HG03378 (cell line): ENCODE measurements around the gene SRSF7.
"Not testable (repeated sequence)": the region's sequence is repeated elsewhere in the genome, so short reads cannot be mapped to it uniquely, and the experiment has no call there.

ENCODE experiments used
- ATAC-seq: cut with Tn5 transposase; IDR thresholded peaks from one replicate; pipeline ENCODE4 v1.9.1; 2021; ENCODE audit warnings: mild to moderate bottlenecking, moderate library complexity; ENCODE audit not compliant: unreplicated experiment

The SRSF7 gene

DNA sequence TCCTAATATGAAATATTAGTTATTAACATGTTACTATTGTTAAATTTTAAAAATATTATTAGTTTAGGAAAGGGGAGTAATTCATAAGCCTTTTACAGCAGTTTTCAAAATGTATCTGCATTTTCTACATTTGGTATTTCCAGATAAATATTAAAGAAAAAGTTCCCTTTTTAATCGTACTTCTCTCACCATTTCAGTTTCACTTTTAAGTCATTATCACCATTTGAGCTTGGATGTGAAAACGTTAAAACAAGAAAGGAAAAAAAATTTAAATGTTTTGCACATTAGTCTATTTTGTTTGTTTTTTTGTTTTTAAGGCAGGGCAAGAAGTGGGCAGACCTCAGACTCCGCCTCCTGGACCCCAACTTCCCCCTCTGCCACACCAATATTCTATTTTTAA lies 3.3 kb upstream of the SRSF7 start:
- no peak for ATAC-seq

DNA sequence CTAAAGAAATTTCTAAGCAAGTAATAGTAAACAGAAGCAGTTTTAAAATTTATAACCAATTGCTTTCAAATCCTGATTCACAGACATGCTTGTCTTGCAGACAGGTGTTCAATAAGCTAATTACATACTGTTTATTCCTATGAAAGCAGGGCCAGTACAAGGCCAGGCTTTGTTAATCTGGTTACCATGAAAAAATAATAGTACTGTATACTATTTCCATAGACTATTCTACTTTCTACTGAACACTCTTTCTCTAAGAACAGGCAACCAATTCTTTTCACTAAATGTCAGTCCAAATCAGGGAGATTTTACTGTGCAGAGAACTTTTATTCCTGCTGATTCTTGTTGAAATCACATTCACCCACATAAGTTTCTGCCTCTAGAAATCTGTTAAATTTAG lies 2.9 kb upstream of the SRSF7 start:
- no peak for ATAC-seq

DNA sequence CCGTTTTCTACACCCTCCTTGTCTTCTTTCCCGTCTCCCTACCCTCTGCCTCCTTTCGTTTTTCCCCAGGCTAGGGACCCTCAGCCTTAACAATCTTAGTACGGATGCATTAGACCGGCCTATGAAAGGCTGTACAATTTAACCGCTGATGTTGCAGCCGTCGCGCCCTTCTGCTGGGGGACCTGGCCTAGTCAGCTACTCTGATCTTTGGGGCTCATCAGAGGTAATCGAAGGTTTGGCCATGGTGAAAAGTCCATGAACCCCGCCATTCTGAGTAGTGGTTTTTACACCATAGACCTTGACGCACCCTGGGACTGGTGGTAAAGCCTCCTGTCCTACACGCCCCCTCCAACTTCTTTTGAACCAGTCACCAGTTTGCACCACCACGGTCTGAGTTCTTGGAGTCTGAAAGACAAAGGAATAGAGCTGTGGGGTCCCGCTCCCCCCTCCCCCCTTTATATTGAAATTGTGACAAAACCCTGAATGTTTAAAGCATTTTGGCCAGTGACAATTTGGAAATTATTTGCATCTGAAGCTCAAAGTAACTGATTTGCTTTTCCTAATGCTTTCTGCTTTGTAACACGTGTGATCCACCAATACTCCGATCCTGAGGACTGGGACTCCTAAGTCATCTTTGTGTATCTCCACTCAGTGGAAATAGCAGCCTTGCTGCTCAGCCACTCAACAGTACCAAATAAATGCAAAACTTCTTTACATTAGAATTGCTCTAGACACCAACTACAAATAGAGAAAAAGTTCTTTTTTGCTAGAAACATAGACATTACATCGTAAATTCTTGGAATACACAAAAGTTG lies 642 bp upstream of the SRSF7 start:
- ATAC-seq = no peak

DNA sequence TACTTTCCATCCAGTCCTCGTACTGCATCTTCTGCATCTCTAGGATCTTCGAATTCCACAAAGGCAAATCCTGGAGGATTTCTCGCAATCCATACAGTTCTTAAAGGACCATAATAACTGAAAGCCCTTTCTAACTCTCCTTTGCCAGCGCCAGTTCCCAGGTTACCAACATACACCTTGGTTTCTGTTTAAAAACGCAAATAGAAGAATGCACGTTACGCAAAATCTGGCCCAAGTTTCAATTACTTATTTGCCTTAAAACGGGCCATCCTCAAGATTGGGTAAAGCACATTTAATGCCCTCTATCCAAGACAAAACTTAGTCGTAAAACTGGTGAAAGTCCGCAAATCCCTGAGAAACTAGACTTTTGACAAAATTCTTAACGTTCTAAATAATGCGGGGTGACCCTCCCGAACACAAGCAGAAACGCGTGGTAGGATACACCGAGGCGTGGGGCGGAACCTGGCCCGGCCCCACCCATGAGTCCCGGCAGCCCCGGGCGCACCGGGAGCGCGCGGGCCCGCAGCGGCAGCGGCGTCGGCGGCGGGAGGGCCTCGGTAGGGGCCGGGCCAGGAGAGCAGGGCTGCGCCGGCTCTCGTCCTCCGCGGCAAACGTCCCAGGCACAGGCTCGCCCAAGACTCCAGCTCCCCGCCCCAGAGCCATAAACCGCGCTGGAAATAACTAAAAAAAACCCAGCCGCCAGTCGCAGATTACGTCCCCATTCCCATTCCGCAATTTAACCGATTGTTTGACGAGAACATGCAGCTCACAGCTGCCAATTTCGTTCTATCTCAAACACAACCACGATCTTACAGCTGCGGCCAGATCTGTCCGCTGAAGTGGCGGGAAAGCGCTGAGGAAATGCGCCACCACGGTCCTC lies 910 bp downstream of the SRSF7 start:
- ATAC-seq = peak; percentile 31

DNA sequence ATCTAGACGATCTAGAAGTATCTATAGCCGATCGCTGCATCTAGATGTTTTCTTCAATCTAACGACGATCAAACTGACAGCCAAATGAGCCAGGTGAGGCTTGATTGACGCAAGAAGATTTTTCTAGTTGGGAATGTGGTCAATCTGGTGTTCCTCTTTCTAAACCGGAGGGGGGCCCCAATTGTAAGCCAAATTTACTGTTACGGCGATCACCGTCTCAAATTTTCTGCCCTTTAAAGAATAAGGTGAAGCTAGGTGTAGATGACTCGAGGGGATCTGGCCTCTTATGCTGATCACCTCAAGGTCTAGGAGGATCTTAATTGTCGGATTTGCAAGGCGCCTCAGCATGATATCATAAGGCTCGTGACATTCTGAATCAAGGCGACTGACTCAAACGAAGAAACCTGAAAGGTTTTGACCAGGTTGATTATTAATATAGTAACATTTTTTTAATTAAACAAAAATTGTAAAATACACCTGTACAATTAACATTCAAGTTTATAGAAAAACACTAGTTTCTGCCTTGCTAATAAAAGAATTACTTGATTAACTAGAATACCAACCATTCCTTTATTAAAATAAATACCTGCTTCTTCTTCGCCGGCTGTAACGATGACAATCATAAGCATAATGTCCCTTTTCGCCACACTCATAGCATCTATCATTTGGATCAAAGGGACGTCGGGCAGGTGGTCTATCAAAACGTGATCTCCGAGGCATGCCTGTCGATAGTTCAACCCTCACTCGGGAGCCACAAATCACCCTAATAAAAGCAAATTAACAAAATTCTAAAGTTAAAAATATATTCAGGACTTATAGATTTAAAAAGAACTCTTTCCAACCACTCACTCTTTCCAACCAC lies 2.0 kb downstream of the SRSF7 start:
- ATAC-seq = no peak

DNA sequence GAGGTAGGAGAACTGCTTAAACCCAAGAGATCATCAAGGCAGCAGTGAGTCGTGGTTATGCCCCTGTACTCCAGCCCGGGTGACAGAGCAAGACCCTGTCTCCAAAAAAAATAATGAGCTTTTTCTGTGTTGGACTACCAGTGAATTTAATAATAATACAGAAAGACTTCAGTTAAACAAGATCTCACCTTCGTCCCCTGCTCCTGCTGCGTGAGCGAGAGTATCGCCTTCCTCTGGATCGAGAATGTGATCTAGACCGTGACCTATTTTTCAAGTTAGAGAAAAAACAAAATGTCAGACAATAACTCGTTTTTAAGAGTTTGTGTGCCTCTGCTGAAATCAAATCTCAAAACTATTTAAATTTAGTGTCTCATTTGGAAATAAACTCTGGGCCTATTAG lies 2.8 kb downstream of the SRSF7 start:
- ATAC-seq = no peak

DNA sequence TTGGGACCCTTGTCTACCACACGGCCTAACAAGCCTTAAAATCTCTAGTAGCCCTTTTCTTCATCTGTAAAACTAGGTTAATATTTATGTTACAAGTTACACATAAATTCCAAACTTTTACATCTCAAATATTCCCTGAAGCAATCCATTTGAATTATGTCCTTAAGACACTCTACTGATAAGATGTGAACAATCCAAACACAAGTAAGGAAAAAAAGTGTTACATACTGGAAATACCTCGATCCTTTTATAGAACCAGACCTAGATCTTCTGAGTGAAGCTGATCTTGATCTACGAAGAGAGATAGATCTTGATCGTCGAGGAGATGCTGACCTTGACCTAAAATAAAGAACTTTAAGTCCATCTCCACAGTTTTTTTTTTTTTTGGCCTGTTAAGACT lies 3.3 kb downstream of the SRSF7 start:
- no peak for ATAC-seq

DNA sequence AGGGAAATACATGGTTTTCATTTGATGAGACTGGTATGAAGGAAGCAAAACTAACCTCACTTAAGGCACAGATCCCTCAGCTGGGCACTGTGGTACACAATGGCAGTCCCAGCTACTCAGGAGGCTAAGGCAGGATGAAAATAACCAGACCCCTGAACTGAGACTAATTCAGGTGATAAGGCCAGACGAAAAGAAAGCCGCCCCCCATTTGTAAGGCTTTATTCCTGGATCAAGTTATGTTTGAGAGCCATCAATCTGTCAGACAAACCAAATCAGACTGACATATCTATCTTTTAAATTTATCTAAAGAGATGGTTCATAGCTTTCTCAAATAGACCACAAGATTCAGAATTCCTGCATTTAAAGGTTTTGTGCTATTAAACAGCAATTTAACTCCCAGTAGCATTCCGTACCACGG lies 4.1 kb downstream of the SRSF7 start:
- ATAC-seq = no peak

DNA sequence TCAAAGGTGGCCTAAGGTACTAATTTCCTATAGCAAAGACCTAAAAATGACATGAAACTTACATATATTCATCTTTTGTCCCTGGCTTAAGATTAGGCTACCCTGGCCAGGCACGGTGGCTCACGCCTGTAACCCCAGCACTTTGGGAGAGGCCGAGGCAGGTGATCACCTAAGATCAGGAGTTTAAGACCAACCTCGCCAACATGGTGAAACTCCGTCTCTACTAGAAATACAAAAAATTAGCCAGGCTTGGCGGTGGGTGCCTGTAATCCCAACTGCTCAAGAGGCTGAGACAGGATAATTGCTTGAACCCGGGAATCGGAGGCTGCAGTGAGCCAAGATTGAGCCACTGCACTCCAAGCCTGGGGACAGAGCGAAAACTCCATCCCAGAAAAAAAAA lies 5.9 kb downstream of the SRSF7 start:
- ATAC-seq = no peak

DNA sequence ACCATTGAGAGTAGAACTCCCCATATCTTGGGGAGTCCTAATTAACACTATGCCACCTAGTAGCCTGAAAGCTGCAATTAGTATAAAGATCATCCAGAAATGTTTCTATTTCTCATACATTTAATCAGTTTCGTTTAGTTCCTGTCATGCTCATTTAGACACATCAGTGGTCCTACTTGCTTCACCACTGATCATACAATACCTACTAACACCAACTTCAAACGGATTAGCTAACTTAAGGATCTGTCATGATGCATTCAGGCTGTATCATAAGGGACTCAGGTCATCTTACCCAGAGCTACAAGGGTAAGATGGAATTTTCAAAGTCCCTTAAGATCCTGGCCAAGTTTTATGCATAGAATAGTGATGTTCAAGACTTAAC lies 6.8 kb downstream of the SRSF7 start:
- no peak for ATAC-seq

DNA sequence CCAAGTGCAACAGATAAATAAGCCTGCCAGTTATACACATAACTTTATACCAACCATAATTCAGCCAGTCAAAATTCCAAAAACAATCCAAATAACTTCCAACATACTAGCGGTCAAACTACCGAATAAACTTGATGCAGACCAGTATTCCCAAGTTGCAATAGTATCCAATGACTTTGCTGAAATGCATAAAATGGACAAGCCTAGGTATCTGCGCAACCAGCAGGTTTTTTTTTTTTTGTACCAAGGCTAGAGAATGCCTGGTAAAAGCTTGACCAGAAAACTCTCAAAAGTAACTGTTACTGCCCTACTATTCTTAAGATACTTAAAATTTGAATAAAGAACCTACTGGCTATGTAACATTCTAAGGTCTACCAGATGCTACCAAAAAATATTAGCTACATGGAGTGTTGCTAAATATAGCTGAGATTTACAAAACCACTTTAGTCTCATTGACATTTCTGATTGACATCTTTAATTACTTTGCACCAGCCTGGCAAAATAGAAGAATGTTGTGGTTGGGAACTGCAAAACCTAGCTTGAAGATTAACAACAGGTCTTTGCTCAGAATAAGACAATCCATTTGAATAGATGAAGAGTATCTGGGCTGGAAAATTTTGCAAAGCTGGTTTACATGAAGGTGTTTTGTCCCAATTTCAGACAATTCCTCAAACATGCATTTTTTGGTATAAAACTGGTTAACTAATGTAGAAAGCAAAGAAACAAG lies 7.3 kb downstream of the SRSF7 start:
- ATAC-seq = no peak

DNA sequence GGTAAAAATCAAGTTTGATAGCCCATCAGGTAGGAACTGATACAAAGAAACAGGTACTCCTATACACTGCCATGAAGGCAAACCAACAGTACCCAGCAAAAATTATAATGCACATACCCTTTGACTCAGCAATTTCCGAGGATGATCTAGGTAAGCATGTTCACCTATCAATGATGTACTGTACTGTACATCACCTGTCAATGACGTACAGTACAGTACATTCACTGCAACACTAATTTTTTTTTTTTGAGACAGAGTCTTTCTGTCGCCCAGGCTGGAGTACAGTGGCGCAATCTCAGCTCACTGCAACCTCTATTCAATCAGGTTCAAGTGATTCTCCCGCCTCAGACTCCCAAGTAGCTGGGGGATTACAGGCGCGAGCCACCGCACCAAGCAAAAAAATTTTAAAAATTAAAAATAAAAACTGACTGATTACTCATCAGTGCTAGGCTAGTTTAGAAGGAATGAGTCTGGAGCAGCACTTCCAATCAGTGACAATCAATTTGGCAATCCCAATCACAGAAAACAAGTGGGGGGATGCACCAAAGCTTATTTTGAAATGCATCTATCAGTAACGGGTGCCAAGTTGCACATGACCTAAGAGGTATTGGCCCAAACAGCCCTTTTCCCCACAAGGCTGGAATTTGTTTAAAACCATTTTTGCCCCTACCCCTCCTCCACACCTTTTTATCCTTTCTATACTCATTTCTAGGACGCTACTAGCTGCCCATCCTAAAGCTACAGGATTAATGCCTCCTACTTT lies 8.2 kb downstream of the SRSF7 start:
- no peak for ATAC-seq

DNA sequence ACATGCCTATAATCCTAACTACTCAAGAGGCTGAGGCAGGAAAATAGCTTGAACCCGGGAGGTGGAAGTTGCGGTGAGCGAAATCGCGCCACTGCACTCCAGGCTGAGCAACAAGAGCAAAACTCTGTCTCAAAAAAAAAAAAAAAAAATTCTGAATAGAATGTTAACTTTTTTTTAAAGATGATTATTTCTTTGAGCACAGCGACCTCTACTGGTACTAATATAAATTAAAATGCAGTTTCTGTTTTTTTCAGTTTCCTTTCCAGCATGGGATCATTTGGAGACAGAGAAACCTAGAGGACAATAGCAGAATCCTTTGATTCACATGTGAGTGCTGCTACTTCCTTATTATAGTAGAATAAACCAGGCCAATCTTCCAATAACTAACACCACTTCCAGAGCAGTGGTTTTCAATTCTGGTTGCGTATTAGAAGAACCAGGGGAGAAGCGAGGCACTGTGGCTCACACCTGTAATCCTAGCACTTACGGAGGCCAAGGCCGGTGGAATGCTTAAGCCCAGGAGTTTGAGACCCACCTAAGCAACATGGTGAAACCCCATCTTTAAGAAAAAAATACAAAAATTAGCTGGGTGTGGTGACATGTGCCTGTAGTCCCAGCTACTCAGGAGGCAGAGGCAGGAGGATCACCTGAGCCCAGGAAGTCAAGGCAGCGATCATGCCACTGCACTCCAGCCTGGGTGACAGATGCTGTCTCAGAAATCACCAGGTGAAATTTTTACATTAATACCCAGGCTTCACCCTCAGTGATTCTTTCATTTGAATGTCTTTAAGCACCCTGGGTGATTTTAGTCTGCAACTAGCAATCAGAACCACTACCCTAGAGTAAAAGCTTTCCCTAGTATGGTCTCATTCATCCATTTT lies 10.1 kb downstream of the SRSF7 start:
- ATAC-seq = no peak

DNA sequence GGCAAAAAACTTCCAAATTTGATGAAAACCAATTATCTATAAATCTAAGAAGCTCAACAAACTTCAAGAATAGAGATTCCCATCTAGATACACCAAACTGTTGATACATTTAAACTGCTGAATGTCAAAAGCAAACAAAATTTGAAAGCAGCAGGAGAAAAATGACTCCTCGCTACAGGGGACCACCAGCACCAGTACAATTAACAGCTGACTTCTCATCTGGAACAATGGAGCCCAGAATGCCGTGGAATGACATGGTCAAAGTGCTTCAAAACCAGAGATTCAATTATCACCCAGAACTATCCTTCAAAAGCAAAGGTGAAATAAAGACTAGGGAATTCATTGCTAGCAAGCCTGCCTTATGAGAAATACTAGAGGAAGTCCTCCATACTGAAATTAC lies 11.6 kb downstream of the SRSF7 start:
- no peak for ATAC-seq

DNA sequence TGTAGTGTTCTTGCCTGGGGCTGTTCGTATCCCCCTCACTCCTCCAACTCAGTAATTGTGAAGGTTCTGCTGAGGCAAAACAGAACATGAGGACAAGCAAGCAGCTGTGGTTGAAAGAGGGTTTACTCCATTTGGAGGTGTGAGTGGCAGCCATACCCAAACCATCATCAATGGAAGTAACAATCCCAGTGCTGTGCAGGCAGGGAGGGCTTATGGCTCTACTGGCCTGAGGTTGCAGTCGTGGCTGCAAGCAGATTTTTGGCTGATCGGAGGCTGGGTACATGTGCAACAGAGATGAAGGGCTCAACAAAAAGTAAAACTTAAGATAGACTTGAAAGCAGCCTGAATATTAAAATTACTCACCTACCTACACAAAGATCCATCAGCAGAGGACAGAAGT lies 13.2 kb downstream of the SRSF7 start:
- no peak for ATAC-seq

DNA sequence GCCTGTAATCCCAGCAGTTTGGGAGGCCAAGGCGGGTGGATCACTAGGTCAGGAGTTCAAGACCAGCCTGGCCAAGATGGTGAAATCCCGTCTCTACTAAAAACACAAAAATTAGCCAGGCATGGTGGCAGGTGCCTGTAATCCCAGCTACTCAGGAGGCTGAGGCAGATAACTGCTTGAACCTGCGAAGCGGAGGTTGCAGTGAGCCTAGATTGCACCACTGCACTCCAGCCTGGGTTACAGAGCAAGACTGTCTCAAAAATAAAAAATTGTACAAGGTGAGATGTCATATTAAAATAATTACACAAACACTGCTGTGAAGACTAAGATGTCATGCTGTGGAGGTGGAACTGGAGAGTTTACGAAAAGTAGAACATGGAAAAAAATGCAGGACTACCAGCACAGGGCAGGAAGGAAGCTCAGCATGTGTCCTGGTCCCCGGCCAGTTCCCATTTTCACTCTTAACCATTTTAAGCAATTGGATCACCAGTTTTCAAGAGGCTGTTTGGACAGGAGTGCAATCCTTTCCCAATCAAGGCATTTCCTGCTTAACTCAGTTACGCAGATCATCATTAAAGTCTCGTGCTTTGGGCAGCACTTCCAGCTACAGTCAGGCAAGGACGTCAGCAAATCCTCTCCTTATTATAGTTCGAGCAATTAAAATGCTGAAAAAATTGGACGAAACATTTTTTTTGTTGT lies 14.0 kb downstream of the SRSF7 start:
- ATAC-seq = not testable (repeated sequence)

DNA sequence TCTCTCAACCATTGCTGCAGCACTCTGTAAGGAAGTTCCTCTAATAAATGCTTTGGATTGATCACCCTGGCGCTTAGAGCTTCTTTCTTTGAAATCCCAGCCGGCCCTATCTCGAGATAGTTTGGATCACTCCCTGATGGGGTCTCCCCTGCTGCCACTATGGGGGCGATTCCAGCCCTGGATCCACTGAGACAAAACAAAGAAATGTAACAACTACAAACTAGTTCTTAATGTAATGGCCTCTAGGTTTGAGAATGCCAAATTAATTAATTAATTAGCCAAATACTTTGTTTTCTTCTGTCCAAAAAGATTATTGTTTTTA lies 15.2 kb downstream of the SRSF7 start:
- ATAC-seq = no peak

DNA sequence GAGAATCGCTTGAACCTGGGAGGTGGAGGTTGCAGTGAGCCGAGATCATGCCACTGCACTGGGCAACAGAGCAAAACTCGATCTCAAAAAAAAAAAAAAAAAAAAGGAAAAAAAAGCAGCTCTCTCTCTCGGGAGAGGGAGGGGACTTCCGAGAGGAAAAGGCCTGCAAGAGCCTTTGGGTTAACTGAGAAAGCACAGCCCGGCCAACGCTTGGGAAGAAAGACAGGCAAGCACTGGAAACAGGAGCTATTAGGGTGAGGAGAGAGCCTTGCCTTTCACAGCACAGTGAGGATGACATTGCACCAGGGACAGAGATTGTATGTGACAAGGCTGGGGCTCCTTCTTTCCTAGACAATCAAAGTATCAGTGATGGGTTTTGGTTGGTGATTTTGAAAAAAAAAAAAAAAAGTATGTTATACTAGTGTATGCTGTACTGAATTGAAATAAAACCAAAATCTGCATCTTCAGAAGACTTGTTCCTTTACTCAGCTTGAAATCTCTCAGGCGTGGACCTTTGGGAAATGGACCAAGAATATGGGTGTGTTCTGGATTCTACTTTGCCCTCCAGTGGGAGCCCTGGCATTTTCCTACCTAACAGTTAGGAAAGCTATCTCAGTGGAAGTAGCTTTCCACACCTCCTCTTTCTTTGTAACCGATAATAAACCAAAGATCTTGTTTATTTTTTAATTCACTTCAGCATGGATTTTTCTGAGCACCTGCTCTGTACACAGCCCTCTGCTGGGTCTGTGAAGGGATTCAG lies 16.7 kb downstream of the SRSF7 start:
- no peak for ATAC-seq
